Measurements from ENCODE around the gene CCSAP.

- no peak for TF ChIP-seq CTCF (IDR thresholded peaks at IDR 0.05)
- no peak for TF ChIP-seq POLR2AphosphoS5 (IDR thresholded peaks at IDR 0.05)
- no peak for TF ChIP-seq POLR2A (IDR thresholded peaks at IDR 0.05)
- TF ChIP-seq EP300 (IDR thresholded peaks at IDR 0.05; ENCODE audit: low read depth) = no peak
Observed at GRCh38 chr1:229318056-229318455, 24.8 kb downstream of the CCSAP start.
